Subcutaneous adipose tissue (tissue), 4 donors: Measurements from ENCODE around the gene COL18A1. TPM values are rescaled to one million over a fixed set of nuclear protein-coding genes. Genes with fewer than 3 reads are reported as not detected.

Experiments
- total RNA-seq, 4 donors: library from RNA; depleted of rRNA; stranded (reverse); fragments of >200 nt; gene quantifications; one replicate each; pipeline ENCODE4 v1.1.0, GENCODE V29; 2016
- TF ChIP-seq, protein P1 (sequence below): fragments of 450-650 bp; IDR thresholded peaks from one replicate; pipeline ENCODE4 v1.5.1; 2016; ENCODE audit warnings: low read depth, mild to moderate bottlenecking, control low read depth, antibody characterized with exemption, moderate library complexity

The COL18A1 gene
- total RNA-seq, 4 donors from 2014 or later: 33.4 to 102 (median 66.7) TPM

DNA sequence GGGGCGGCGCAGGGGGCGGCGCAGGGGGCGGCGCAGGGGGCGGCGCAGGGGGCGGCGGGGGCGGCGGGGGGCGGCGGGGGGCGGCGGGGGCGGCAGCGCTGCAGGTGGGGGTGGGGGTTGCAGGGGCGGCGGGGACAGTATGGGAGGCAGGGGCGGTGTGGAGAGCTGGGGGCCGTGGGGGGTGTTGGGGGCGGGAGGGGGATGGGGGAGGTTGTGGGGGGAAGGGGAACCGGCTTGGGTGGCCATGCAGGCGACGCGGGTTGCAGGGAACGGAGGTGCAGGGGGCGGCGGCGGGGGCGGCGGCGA lies 150.2 kb downstream of the COL18A1 start:
- TF ChIP-seq, protein P1, sequence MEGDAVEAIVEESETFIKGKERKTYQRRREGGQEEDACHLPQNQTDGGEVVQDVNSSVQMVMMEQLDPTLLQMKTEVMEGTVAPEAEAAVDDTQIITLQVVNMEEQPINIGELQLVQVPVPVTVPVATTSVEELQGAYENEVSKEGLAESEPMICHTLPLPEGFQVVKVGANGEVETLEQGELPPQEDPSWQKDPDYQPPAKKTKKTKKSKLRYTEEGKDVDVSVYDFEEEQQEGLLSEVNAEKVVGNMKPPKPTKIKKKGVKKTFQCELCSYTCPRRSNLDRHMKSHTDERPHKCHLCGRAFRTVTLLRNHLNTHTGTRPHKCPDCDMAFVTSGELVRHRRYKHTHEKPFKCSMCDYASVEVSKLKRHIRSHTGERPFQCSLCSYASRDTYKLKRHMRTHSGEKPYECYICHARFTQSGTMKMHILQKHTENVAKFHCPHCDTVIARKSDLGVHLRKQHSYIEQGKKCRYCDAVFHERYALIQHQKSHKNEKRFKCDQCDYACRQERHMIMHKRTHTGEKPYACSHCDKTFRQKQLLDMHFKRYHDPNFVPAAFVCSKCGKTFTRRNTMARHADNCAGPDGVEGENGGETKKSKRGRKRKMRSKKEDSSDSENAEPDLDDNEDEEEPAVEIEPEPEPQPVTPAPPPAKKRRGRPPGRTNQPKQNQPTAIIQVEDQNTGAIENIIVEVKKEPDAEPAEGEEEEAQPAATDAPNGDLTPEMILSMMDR: no peak

DNA sequence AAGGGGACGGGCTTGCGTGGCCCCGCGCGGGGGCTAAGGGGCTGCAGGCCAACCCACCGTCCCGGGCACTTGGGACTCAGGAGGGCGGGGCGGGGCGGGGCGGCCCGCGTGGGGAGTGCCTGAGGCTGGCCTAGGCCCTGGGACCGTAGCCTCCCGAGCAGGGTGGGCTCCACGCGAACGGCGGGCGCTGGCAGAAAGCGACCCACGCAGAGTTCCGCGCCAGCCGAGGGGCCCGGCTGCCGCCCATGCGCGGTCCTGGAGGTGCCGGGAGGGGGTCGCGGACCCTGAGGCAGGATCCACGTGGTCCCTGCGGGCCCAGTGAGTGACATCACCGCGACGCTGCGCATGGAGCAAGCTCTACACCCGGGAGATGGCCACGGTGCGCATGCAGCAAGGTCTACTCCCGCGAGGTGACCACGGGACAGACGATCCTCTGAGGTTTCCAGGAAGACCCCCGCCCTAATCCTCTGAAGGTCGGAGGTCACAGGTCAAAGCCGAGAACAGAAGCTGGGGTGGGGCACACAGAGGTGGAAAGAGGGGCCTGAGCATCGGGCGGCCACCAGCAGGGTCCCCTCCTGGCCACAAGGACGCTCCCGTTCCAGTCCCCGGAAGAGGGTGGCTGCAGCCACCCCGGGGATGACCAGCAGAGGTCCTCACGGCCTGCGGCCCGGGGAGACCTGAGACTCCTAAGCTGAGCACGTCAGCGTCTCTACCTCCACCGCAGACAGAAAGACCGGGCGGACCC lies 150.8 kb downstream of the COL18A1 start:
- TF ChIP-seq, protein P1: no peak

DNA sequence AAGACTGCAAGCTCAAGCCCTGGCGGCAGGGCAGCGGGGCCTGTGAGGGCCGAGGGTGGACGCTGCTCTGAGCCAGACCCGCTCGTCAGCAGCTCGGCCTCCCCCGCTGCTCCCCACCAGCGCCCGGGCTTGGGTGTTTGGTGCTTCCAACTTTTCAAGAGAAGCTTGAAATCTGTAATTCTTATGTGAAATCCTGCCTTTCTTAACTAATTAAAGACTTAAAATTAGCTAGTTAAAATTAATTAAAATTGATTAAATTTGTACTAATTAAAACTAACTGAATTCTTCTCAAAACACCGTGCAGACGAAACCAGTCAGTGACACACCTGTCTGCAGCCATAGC lies 151.3 kb downstream of the COL18A1 start:
- TF ChIP-seq, protein P1: no peak

DNA sequence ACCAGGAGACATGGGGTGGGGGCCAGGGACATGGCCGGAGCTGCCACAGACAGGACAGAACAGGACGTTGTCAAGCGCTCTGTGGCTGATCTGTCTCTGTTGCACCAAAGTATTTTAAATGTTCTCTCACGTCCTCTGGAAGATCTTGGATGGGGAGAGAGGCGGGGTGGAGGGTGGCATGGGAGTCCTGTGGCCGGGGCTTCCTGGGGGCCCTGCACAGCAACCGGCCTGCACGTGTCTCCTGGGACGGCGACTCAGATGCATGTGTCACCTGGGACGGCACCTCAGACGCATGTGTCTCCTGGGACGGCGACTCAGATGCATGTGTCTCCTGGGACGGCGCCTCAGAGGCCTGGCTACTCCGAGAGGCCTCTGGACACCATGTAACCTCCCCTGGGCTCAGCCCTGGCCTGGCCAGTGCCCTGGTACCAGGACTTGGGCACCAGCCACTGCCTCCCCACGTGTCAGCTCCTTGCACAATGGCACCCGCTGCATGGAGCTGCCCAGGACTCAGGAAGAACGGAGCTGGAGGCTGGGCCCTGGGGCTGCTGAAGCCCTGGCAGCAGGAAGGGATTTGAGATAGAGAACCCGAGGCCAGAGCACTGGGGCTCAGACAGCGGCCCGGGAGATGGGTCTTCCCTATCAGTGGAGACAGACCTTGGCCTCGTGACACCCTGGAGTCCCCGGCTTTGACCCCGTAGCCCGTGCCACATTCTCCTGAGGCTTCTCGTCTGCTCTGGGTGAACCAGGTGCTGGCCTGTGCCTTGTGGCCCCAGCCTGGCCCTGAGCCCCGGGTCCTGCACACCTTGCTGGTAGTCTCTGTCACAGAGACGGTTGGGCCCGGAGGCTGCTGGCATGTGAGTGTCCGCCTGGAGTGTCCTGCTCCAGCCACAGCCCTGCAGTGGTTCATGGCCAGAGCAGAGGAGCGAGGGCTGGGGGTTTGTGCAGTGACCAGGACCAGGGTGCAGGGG lies 152.0 kb downstream of the COL18A1 start:
- TF ChIP-seq, protein P1: no peak

DNA sequence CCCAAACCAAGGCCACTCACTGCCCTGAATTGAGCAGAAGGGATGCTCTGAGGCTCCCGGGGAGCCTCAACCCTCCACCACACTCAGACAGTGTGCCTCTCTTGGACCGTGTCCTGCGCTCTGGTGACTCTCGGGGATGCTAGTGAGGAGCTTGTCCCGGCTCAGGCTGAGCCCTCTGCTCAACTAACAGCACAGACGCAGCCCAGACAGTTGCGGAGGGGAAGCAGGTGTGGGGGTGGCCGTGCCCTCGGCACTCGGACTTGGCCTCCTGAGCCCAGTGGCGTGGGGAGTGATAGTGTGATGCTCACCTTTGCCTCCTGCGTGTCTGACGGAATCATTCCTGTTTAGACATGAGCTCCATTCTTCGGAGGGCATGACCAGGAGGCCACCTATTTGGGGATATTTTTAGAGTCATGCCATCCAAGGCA lies 152.7 kb downstream of the COL18A1 start:
- TF ChIP-seq, protein P1: no peak

DNA sequence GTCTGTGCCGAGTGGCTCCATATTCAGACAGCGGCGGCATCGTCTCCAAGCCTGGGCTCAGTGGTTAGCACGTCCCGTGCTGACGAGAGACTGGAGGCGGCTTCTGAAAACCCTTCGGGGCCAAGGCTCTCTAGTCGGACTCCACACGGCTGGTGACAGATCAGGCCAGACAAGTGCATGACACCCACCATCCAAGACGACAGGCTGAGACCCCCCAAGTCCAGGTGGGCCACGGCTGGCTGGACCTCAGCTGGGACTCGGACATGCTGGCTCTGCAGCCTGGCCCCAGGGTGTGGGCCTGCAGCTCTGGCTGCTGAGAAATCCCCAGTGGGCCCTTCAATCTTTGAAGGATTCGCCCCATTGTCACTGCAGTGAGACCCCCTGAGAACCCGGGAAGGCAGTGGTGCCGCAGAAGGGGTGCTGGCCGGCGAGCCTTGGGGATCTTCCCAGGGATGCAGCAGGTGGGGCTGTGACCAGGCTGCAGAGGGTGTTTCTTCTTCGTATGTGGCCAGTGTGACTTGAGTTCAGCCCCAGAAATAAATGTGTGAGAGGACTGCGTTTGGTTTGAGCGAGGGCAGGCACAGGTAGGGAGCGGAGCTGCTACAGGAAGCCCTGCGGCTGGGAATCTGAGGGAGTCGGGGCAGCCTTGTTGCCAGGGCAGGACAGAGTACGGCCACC lies 153.2 kb downstream of the COL18A1 start:
- TF ChIP-seq, protein P1: no peak
